ENCODE measurements around the gene SAMD7. TPM values are rescaled to one million over a fixed set of nuclear protein-coding genes. Genes with fewer than 3 reads are reported as not detected.

The SAMD7 gene
- total and polyA plus RNA-seq, 2 of the 13 experiments (the other 11 are each of a cell fraction or from before 2014, with no cell fraction given) = not detected

- in situ Hi-C loops (cut with HindIII; ENCODE audit: extremely low pct_ligation_motif_present, low pct_unique_long_range_greater_than_20kb) = no loop called here
- Histone ChIP-seq H3K79me2 (ENCODE audit: insufficient read depth, low read length) (no peaks in the 10 kb centered on the region), H3K27me3 (ENCODE audit: control insufficient read depth in 1 of 2, insufficient read depth in 2 of 2, low read length in 2 of 2) (no peaks in the 10 kb centered on the region), H3K4me2 (ENCODE audit: low read depth, low read length) (no peak overlapping the region), H3K4me3 (replicated peaks in 1 of 3; ENCODE audit: insufficient read depth in 1 of 3, low read depth in 2 of 3, low read length in 3 of 3) (no peak overlapping the region), H3K9ac (ENCODE audit: insufficient read depth, low read depth, low read length) (no peak overlapping the region), H4K20me1 (ENCODE audit: insufficient read depth, low read length) (no peaks in the 10 kb centered on the region), H3K27ac (ENCODE audit: extremely low read length, insufficient read depth, low read length) (no peak overlapping the region), H3K36me3 (replicated peaks in 1 of 2; ENCODE audit: control insufficient read depth in 1 of 2, insufficient read depth in 2 of 2, low read length in 2 of 2) (no peaks in the 10 kb centered on the region), H3K9me3 (ENCODE audit: low read length) (no peaks in the 10 kb centered on the region), H3K4me1 (ENCODE audit: insufficient read depth, low read length) (no peaks in the 10 kb centered on the region), H2AFZ (ENCODE audit: low read length) (peak overlapping the region; percentile 34)
- TF ChIP-seq GATAD2A (CRISPR knock-in tag; IDR thresholded peaks at IDR 0.05) = no peak
- no peak for TF ChIP-seq ZHX2 (IDR thresholded peaks at IDR 0.05; ENCODE audit: low read depth)
- no peak for TF ChIP-seq ZHX2 (CRISPR knock-in tag; IDR thresholded peaks at IDR 0.05; ENCODE audit: borderline replicate concordance)
- no peak for FAIRE-seq
- 0% methylated on average over 1 of the region's 1 CpG for WGBS (ENCODE audit: low lambda C conversion rate)
- POLR2A ChIA-PET = no interaction called here
- no peak for ATAC-seq
- DNase-seq (ENCODE audit: low spot score) = no peak
- BruUV-seq (replicated peaks) = no TSS peak
- CTCF ChIA-PET (ENCODE audit: low intra/inter-chr PET ratio, low total read pairs) = no interaction called here
- intact Hi-C loops (cut with micrococcal nuclease; ENCODE audit: unreplicated experiment) = no loop called here
These were observed 40.7 kb downstream of the SAMD7 start for GRCh38 chr3:169952045-169952444.
